OCI-LY7 (cell line): Measurements from ENCODE around the gene OPCML. TPM values are rescaled to one million over a fixed set of nuclear protein-coding genes. Genes with fewer than 3 reads are reported as not detected.

ENCODE experiments used
- BruUV-seq: library from RNA; stranded (reverse); fragments of 400-500 nt; replicated peaks from 2 replicates; lab custom pipeline; 2021; lab: Mats Ljungman, UMichigan
- CTCF ChIA-PET: fragments of 300-600 bp; sonication (Branson Sonifier 250); formaldehyde crosslinking; loops from one replicate; lab custom pipeline; 2022; ENCODE audit warnings: antibody characterized with exemption; ENCODE audit not compliant: unreplicated experiment; lab: Charles Lee
- POLR2A ChIA-PET: fragments of 300-600 bp; sonication (Branson Sonifier 250); formaldehyde crosslinking; loops from one replicate; lab custom pipeline; 2022; ENCODE audit warnings: antibody characterized with exemption; lab: Charles Lee
- DNase-seq: peaks from one replicate; pipeline ENCODE4 v3.0.0-alpha.2; 2015; ENCODE audit warnings: low spot score
- H2AFZ ChIP-seq: fragments of 200-600 bp; sonication (generic), shearing (Covaris generic); 2 replicates; pipeline ENCODE4 v1.6.1; 2014; ENCODE audit warnings: mild to moderate bottlenecking, antibody characterized with exemption, low read length, moderate library complexity
- H3K27ac ChIP-seq: fragments of 200-600 bp; sonication (generic); 2 replicates; pipeline ENCODE4 v1.5.1; 2014; ENCODE audit warnings: mixed run types, low read depth, mild to moderate bottlenecking, moderate library complexity, low read length, inconsistent platforms; ENCODE audit not compliant: poor library complexity, severe bottlenecking
- H3K36me3 ChIP-seq: fragments of 200-600 bp; sonication (generic); 2 replicates; pipeline ENCODE4 v1.6.1; 2014; ENCODE audit warnings: mild to moderate bottlenecking, antibody characterized with exemption, low read length, moderate library complexity, mixed read lengths; ENCODE audit not compliant: insufficient read depth
- H3K4me1 ChIP-seq: fragments of 200-600 bp; sonication (generic); 2 replicates; pipeline ENCODE4 v1.5.1; 2014; ENCODE audit warnings: mild to moderate bottlenecking, low read length; ENCODE audit not compliant: insufficient read depth, poor library complexity, severe bottlenecking
- H3K4me2 ChIP-seq: fragments of 200-600 bp; sonication (generic); 2 replicates; pipeline ENCODE4 v1.6.1; 2014; ENCODE audit warnings: mild to moderate bottlenecking, low read length
- H3K4me3 ChIP-seq: fragments of 200-600 bp; sonication (generic); 2 replicates; pipeline ENCODE4 v1.5.1; 2014; ENCODE audit warnings: mild to moderate bottlenecking, low read depth, low read length; ENCODE audit not compliant: poor library complexity, severe bottlenecking
- H3K79me2 ChIP-seq: fragments of 200-600 bp; sonication (generic); 2 replicates; pipeline ENCODE4 v1.6.1; 2016; ENCODE audit warnings: low read depth, mild to moderate bottlenecking, low read length, moderate library complexity, mixed read lengths; ENCODE audit not compliant: insufficient read depth
- H3K9me2 ChIP-seq: fragments of 200-600 bp; sonication (generic); 2 replicates; pipeline ENCODE4 v1.6.1; 2016; ENCODE audit warnings: mild to moderate bottlenecking, low read length, mixed read lengths; ENCODE audit not compliant: insufficient read depth
- H3K9me3 ChIP-seq: fragments of 200-600 bp; sonication (generic); 2 replicates; pipeline ENCODE4 v1.6.1; 2014; ENCODE audit warnings: mild to moderate bottlenecking, mixed run types, low read length, mixed read lengths
- H4K20me1 ChIP-seq: fragments of 200-600 bp; sonication (generic); 2 replicates; pipeline ENCODE4 v1.6.1; 2014; ENCODE audit warnings: mild to moderate bottlenecking, antibody characterized with exemption, low read length, moderate library complexity, mixed read lengths; ENCODE audit not compliant: insufficient read depth
- CTCF ChIP-seq: fragments of 200-600 bp; sonication (generic); conservative IDR thresholded peaks from 2 replicates; pipeline ENCODE4 v1.5.1; 2014; ENCODE audit warnings: mild to moderate bottlenecking, antibody characterized with exemption, low read length, moderate library complexity, mixed read lengths
- EZH2phosphoT487 ChIP-seq: fragments of 200-600 bp; sonication (generic); IDR thresholded peaks from 2 replicates; pipeline ENCODE4 v1.6.1; 2018; ENCODE audit warnings: low read depth, borderline replicate concordance, mild to moderate bottlenecking, mixed run types, antibody characterized with exemption, low read length, moderate library complexity, mixed read lengths
- intact Hi-C: fragments of 100-400 bp; cut with micrococcal nuclease; formaldehyde crosslinking; loops from one replicate; pipeline ENCODE4 v1.10.0; 2022; ENCODE audit not compliant: unreplicated experiment
- total RNA-seq, 2 experiments: library from RNA; depleted of rRNA in 1 of 2; stranded (reverse); fragments of >200 nt in 1 of 2; shearing (Covaris generic) in 1 of 2; gene quantifications; 2 replicates each; pipeline ENCODE4 v1.2.3, GENCODE V29; 2014 to 2022

The OPCML gene
- total RNA-seq, 2 experiments from 2014 or later: not detected

GRCh38 chr11:132423266-132423665 is 1109.0 kb downstream of the OPCML start:
- no peaks in the 10 kb centered on the region for H3K9me3 ChIP-seq
- no peaks in the 10 kb centered on the region for H4K20me1 ChIP-seq
- H3K79me2 ChIP-seq: no peaks in the 10 kb centered on the region
- H3K36me3 ChIP-seq: no peaks in the 10 kb centered on the region
- TF ChIP-seq EZH2phosphoT487 (no peak), CTCF (no peak)
- no peak overlapping the region for H3K4me3 ChIP-seq
- H3K4me2 ChIP-seq: no peak overlapping the region
- H3K9me2 ChIP-seq: no peaks in the 10 kb centered on the region
- no TSS peak for BruUV-seq
- no peak overlapping the region for H2AFZ ChIP-seq
- H3K27ac ChIP-seq: no peak overlapping the region
- ChIA-PET CTCF (no interaction called here), POLR2A (interaction anchor here (1.2 kb wide), 1 partner anchor 8 kb away, joined by 3 read pairs; no protein-coding TSS in a partner anchor)
- DNase-seq: no peak
- H3K4me1 ChIP-seq: no peaks in the 10 kb centered on the region
- intact Hi-C loops: no loop called here

- no peak overlapping the region for H3K27ac ChIP-seq
- H3K9me3 ChIP-seq: no peaks in the 10 kb centered on the region
- DNase-seq: no peak
- H3K4me1 ChIP-seq: no peaks in the 10 kb centered on the region
- BruUV-seq: no TSS peak
- no peaks in the 10 kb centered on the region for H3K9me2 ChIP-seq
- CTCF ChIA-PET: no interaction called here
- POLR2A ChIA-PET: interaction anchor here (1.2 kb wide), 1 partner anchor 8 kb away, joined by 3 read pairs; no protein-coding TSS in a partner anchor
- H2AFZ ChIP-seq: no peak overlapping the region
- H3K4me2 ChIP-seq: no peak overlapping the region
- H3K79me2 ChIP-seq: no peaks in the 10 kb centered on the region
- H4K20me1 ChIP-seq: no peaks in the 10 kb centered on the region
- intact Hi-C loops: no loop called here
- no peak overlapping the region for H3K4me3 ChIP-seq
- no peaks in the 10 kb centered on the region for H3K36me3 ChIP-seq
- TF ChIP-seq EZH2phosphoT487 (no peak), CTCF (no peak)
These were observed 1109.6 kb downstream of the OPCML start for GRCh38 chr11:132422722-132423121.

- no peaks in the 10 kb centered on the region for H3K79me2 ChIP-seq
- TF ChIP-seq EZH2phosphoT487 (no peak), CTCF (no peak)
- DNase-seq: no peak
- intact Hi-C loops: no loop called here
- CTCF ChIA-PET: no interaction called here
- no peaks in the 10 kb centered on the region for H3K36me3 ChIP-seq
- H4K20me1 ChIP-seq: no peaks in the 10 kb centered on the region
- no peaks in the 10 kb centered on the region for H3K9me3 ChIP-seq
- no peak overlapping the region for H2AFZ ChIP-seq
- no peak overlapping the region for H3K27ac ChIP-seq
- no peak overlapping the region for H3K4me3 ChIP-seq
- POLR2A ChIA-PET: interaction anchor here (0.6 kb wide), 1 partner anchor 22 kb away, joined by 3 read pairs; no protein-coding TSS in a partner anchor
- H3K9me2 ChIP-seq: no peaks in the 10 kb centered on the region
- no TSS peak for BruUV-seq
- no peak overlapping the region for H3K4me2 ChIP-seq
- H3K4me1 ChIP-seq: no peaks in the 10 kb centered on the region
These were observed 1110.7 kb downstream of the OPCML start for GRCh38 chr11:132421555-132421954.
